Measurements from ENCODE around the gene HOPX. TPM values are rescaled to one million over a fixed set of nuclear protein-coding genes. Genes with fewer than 3 reads are reported as not detected.

The HOPX gene
- total and polyA plus RNA-seq, 2 of the 4 experiments (the other 2 are of a cell fraction), result 1.3 to 1.7 TPM

DNA sequence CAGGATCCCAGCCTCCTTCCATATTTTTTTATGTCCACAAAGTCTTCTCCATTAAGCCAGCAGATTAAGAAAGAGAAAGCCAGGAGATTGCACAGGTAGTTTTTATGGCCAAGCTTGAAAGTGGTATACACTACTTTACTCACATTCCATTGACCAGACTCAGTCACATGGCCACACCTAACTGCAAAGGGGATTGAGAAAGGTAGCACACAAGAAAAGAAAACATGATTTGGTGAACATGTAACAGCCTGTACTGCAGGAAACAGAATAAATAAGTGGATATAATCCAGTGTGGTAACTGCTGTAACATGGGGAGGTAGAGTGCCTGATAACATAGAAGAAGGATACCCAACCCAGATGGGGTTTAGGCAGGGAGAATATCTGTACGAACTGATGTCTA, 43.9 kb downstream of the HOPX start:
- ChIA-PET CTCF (interaction anchor here (0.6 kb wide), 1 partner anchor 211 kb away, joined by 6 read pairs; no protein-coding TSS in a partner anchor), POLR2A (ENCODE audit: unreplicated experiment) (no interaction called here)
- Histone ChIP-seq H3K4me2 (ENCODE audit: low read depth, low read length) (no peak overlapping the region), H3K36me3 (ENCODE audit: control insufficient read depth, insufficient read depth, low read length) (no peaks in the 10 kb centered on the region), H2BK120ac (ENCODE audit: low read depth, low read length) (no peak overlapping the region), H3K4me3 (ENCODE audit: insufficient read depth, low read depth, low read length) (no peak overlapping the region), H4K91ac (ENCODE audit: insufficient read depth, low read depth, low read length) (no peak overlapping the region), H3K27me3 (ENCODE audit: control insufficient read depth, insufficient read depth, low read length) (no peaks in the 10 kb centered on the region), H4K20me1 (ENCODE audit: insufficient read depth, low read length) (peaks cover 4% of the 10 kb centered on the region; the same call in 1 of the 2 replicates), H3K4ac (ENCODE audit: low read depth, low read length) (no peak overlapping the region), H2AK5ac (ENCODE audit: low read depth, low read length) (no peak overlapping the region), H3K23ac (ENCODE audit: low read depth, low read length) (no peak overlapping the region), H4K8ac (ENCODE audit: low read depth in 2 of 2, low read length in 2 of 2) (no peak overlapping the region), H3K14ac (replicated peaks; ENCODE audit: low read depth, low read length) (no peak overlapping the region), H3K56ac (ENCODE audit: extremely low read depth, insufficient read depth, low read length) (no peak overlapping the region), H3K18ac (ENCODE audit: low read depth, low read length) (no peak overlapping the region), H3K79me1 (ENCODE audit: low read depth in 1 of 2, low read length in 2 of 2) (0 out of 4 replicates have a peak, but pooled peaks cover 0 to 5% of the 10 kb centered on the region in 2 experiments), H3K27ac (ENCODE audit: insufficient read depth, low read length) (no peak overlapping the region), H3K4me1 (ENCODE audit: control insufficient read depth, insufficient read depth, low read length) (peaks cover 12% of the 10 kb centered on the region), H2AK9ac (replicated peaks; ENCODE audit: low read depth, low read length, poor library complexity) (no peak overlapping the region), H2BK20ac (ENCODE audit: low read depth, low read length) (no peak overlapping the region), H4K5ac (ENCODE audit: low read depth, low read length) (no peak overlapping the region), H2AFZ (replicated peaks; ENCODE audit: low read length, poor library complexity) (no peak overlapping the region), H3K9ac (ENCODE audit: low read depth, low read length) (no peak overlapping the region), H3K9me1 (ENCODE audit: insufficient read depth, low read length) (peaks cover 5% of the 10 kb centered on the region; the same call in 1 of the 2 replicates), H2BK15ac (ENCODE audit: low read depth, low read length) (no peak overlapping the region), H3K9me3 (ENCODE audit: control insufficient read depth, insufficient read depth, low read length) (no peaks in the 10 kb centered on the region), H2BK5ac (ENCODE audit: low read depth, low read length, poor library complexity, severe bottlenecking) (no peak overlapping the region)
- intact Hi-C loops (cut with micrococcal nuclease), result no loop called here
- TF ChIP-seq FOS (IDR thresholded peaks at IDR 0.05; ENCODE audit: low read depth, low read length) (no peak), RCOR1 (IDR thresholded peaks at IDR 0.05; ENCODE audit: insufficient replicate concordance, low read length) (no peak), MXI1 (IDR thresholded peaks at IDR 0.05; ENCODE audit: borderline replicate concordance, low read depth, low read length) (no peak), BHLHE40 (IDR thresholded peaks at IDR 0.05; ENCODE audit: low read depth, low read length) (no peak), MAFK (IDR thresholded peaks at IDR 0.05; ENCODE audit: low read depth, low read length) (no peak), CEBPB (IDR thresholded peaks at IDR 0.05; ENCODE audit: low read depth, low read length) (no peak), CHD1 (IDR thresholded peaks at IDR 0.05; ENCODE audit: low read depth, low read length) (no peak), MAZ (IDR thresholded peaks at IDR 0.05; ENCODE audit: borderline replicate concordance, low read depth, low read length) (no peak), RFX5 (IDR thresholded peaks at IDR 0.05; ENCODE audit: low read depth, low read length) (no peak), SMC3 (IDR thresholded peaks at IDR 0.05; ENCODE audit: low read depth, low read length) (no peak)
- TF ChIP-seq, protein P1, sequence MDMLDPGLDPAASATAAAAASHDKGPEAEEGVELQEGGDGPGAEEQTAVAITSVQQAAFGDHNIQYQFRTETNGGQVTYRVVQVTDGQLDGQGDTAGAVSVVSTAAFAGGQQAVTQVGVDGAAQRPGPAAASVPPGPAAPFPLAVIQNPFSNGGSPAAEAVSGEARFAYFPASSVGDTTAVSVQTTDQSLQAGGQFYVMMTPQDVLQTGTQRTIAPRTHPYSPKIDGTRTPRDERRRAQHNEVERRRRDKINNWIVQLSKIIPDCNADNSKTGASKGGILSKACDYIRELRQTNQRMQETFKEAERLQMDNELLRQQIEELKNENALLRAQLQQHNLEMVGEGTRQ (IDR thresholded peaks at IDR 0.05; ENCODE audit: low read depth, low read length), result no peak
- DNase-seq, result no peak
- ATAC-seq (ENCODE audit: low read depth), result no peak
- BruUV-seq (replicated peaks), result no TSS peak
- in situ Hi-C loops (cut with MboI; ENCODE audit: low sequenced_read_pairs), result no loop called here
- WGBS, 2 experiments (ENCODE audit: extremely low coverage in 2 of 2, insufficient read length in 1 of 2), result no CpG with 5 or more reads among the region's 1 CpG
- dilution Hi-C loops (cut with HindIII; ENCODE audit: low sequenced_read_pairs, unreplicated experiment), result no loop called here
